HCT116 (cell line): ENCODE data around the gene NTN3. TPM values are rescaled to one million over a fixed set of nuclear protein-coding genes. Genes with fewer than 3 reads are reported as not detected.

Source experiments
- ATAC-seq: fragments of 200-7000 bp; cut with Tn5 transposase; 2 replicates; pipeline ENCODE4 v1.9.1; 2020; ENCODE audit warnings: mild to moderate bottlenecking, moderate library complexity
- BruUV-seq: library from RNA; stranded (reverse); fragments of 400-500 nt; replicated peaks from 2 replicates; lab custom pipeline; 2021; lab: Mats Ljungman, UMichigan
- CTCF ChIA-PET: fragments of 300-600 bp; sonication (Branson Sonifier 250); formaldehyde crosslinking; loops from one replicate; lab custom pipeline; 2021; ENCODE audit warnings: antibody characterized with exemption; lab: Charles Lee
- POLR2A ChIA-PET: fragments of 300-600, 350-600 bp; sonication (Branson Sonifier 250); formaldehyde crosslinking; loops from one replicate; lab custom pipeline; 2021; ENCODE audit warnings: antibody characterized with exemption; lab: Charles Lee
- RAD21 ChIA-PET, 2 experiments: fragments of 300-600 bp; sonication (Branson Sonifier 250); formaldehyde crosslinking; loops; one replicate each; lab custom pipeline; 2023; ENCODE audit warnings: low total read pairs in 2 of 2; ENCODE audit not compliant: uncharacterized antibody in 2 of 2, unreplicated experiment in 2 of 2, low non-redundant PET in 1 of 2; lab: Charles Lee
- DNase-seq: peaks from one replicate; pipeline ENCODE4 v3.0.0-alpha.2; 2010; ENCODE audit warnings: low read depth, low spot score
- H2AFZ ChIP-seq: fragments of 200-600 bp; shearing (Covaris generic), sonication (generic); 2 replicates; pipeline ENCODE4 v1.6.1; 2017; ENCODE audit warnings: low read depth, mixed run types, mixed read lengths, antibody characterized with exemption, low read length; ENCODE audit not compliant: poor library complexity, severe bottlenecking
- H3K27ac ChIP-seq: 2 replicates; pipeline ENCODE4 v1.5.1; 2012; ENCODE audit warnings: low read depth, low read length
- H3K27me3 ChIP-seq: fragments of 200-600 bp; sonication (generic); 2 replicates; pipeline ENCODE4 v1.6.1; 2016; ENCODE audit warnings: mixed run types, low read length, mixed read lengths; ENCODE audit not compliant: insufficient read depth
- H3K36me3 ChIP-seq, 2 experiments: fragments of 200-500 bp in 1 of 2; fragments of 200-600 bp in 1 of 2; sonication (Bioruptor generic) in 1 of 2; sonication (generic) in 1 of 2; 2 replicates each; pipeline versions ENCODE4 v1.5.1 to v1.6.1; 2014 to 2016; ENCODE audit warnings: low read length in 2 of 2, inconsistent platforms in 1 of 2, mixed read lengths in 1 of 2, mixed run types in 1 of 2; ENCODE audit not compliant: insufficient read depth in 2 of 2, control insufficient read depth in 1 of 2
- H3K4me1 ChIP-seq, 2 experiments: fragments of 200-600 bp in 1 of 2; sonication (generic) in 1 of 2; 2 replicates each; pipeline versions ENCODE4 v1.5.1 to v1.6.1; 2012 to 2017; ENCODE audit warnings: low read length in 2 of 2, inconsistent platforms in 1 of 2, mild to moderate bottlenecking in 1 of 2, mixed read lengths in 1 of 2, mixed run types in 1 of 2, moderate library complexity in 1 of 2; ENCODE audit not compliant: insufficient read depth in 2 of 2, control insufficient read depth in 1 of 2
- H3K4me2 ChIP-seq: fragments of 200-600 bp; sonication (generic); 2 replicates; pipeline ENCODE4 v1.6.1; 2017; ENCODE audit warnings: mixed run types, low read length, mixed read lengths
- H3K4me3 ChIP-seq, 2 experiments: fragments of 200-600 bp in 1 of 2; sonication (generic) in 1 of 2; replicated peaks in 1 of 2; 2 replicates each; pipeline ENCODE4 v1.5.1; 2011 to 2016; ENCODE audit warnings: low read length in 2 of 2, control low read depth in 1 of 2, low read depth in 1 of 2, mild to moderate bottlenecking in 1 of 2, mixed read lengths in 1 of 2, mixed run types in 1 of 2
- H3K79me2 ChIP-seq: fragments of 200-600 bp; sonication (generic); 2 replicates; pipeline ENCODE4 v1.6.1; 2017; ENCODE audit warnings: mild to moderate bottlenecking, mixed run types, low read length, moderate library complexity, mixed read lengths; ENCODE audit not compliant: insufficient read depth
- H3K9ac ChIP-seq: fragments of 200-600 bp; sonication (generic); 2 replicates; pipeline ENCODE4 v1.6.1; 2016; ENCODE audit warnings: low read length, mixed read lengths
- H3K9me2 ChIP-seq: fragments of 200-600 bp; sonication (generic), shearing (Covaris generic); 2 replicates; pipeline ENCODE4 v1.6.1; 2017; ENCODE audit warnings: mixed run types, mild to moderate bottlenecking, moderate library complexity; ENCODE audit not compliant: insufficient read depth
- H3K9me3 ChIP-seq, 2 experiments: fragments of 200-500 bp in 1 of 2; fragments of 200-600 bp in 1 of 2; sonication (Bioruptor generic) in 1 of 2; sonication (generic) in 1 of 2; 2 replicates each; pipeline ENCODE4 v1.6.1; 2014 to 2017; ENCODE audit warnings: low read length in 2 of 2, mixed read lengths in 2 of 2, inconsistent platforms in 1 of 2, low read depth in 1 of 2, mild to moderate bottlenecking in 1 of 2, mixed run types in 1 of 2, moderate library complexity in 1 of 2; ENCODE audit not compliant: control insufficient read depth in 1 of 2, insufficient read depth in 1 of 2
- H4K20me1 ChIP-seq: fragments of 200-600 bp; sonication (generic), shearing (Covaris generic); 2 replicates; pipeline ENCODE4 v1.6.1; 2017; ENCODE audit warnings: mixed run types, mild to moderate bottlenecking, moderate library complexity; ENCODE audit not compliant: insufficient read depth
- ATF3 ChIP-seq: IDR thresholded peaks from 2 replicates; pipeline ENCODE4 v1.6.1; 2012
- CEBPB ChIP-seq: IDR thresholded peaks from 2 replicates; pipeline ENCODE4 v1.6.1; 2012; ENCODE audit warnings: low read depth
- EZH2phosphoT487 ChIP-seq: fragments of 200-600 bp; IDR thresholded peaks from 2 replicates; pipeline ENCODE4 v1.6.1; 2018; ENCODE audit warnings: antibody characterized with exemption, borderline replicate concordance
- FOSL1 ChIP-seq: IDR thresholded peaks from 2 replicates; pipeline ENCODE4 v1.6.1; 2012; ENCODE audit warnings: low read depth
- JUND ChIP-seq: IDR thresholded peaks from 2 replicates; pipeline ENCODE4 v1.6.1; 2012
- MAX ChIP-seq: IDR thresholded peaks from 2 replicates; pipeline ENCODE4 v1.6.1; 2012
- intact Hi-C: fragments of 100-400 bp; cut with micrococcal nuclease; formaldehyde crosslinking; loops from 2 replicates; pipeline ENCODE4 v1.10.0; 2022
- total RNA-seq: library from RNA; stranded (reverse); gene quantifications from one replicate; pipeline ENCODE4 v1.2.1, GENCODE V29; 2021; ENCODE audit not compliant: unreplicated experiment

NTN3 gene
- total RNA-seq, 1 experiment from 2014 or later: 0.30 TPM

GRCh38 chr16:2496223-2497115, 25.4 kb downstream of the NTN3 start:
- Histone ChIP-seq H2AFZ (no peak overlapping the region), H3K9ac (no peak overlapping the region), H3K27ac (no peak overlapping the region), H3K4me3 (no peak overlapping the region), H3K4me1 (peaks cover under 1 to 2% of the 10 kb centered on the region in 2 experiments; a peak in 1 of 4 replicates), H4K20me1 (no peaks in the 10 kb centered on the region), H3K36me3 (no peaks in the 10 kb centered on the region), H3K9me3 (no peaks in the 10 kb centered on the region), H3K4me2 (no peak overlapping the region), H3K27me3 (no peaks in the 10 kb centered on the region), H3K79me2 (peaks cover 7% of the 10 kb centered on the region; the same call in 1 of the 2 replicates), H3K9me2 (no peaks in the 10 kb centered on the region)
- RAD21 ChIA-PET: no interaction called here
- DNase-seq (no peak), ATAC-seq (no peak)
- TSS peak; percentile 54 for BruUV-seq
- intact Hi-C loops: no loop called here
- POLR2A ChIA-PET: no interaction called here
- TF ChIP-seq CEBPB: no peak
- CTCF ChIA-PET: no interaction called here

GRCh38 chr16:2497116-2497630, 26.1 kb downstream of the NTN3 start:
- no TSS peak for BruUV-seq
- TF ChIP-seq JUND (no peak), FOSL1 (no peak), EZH2phosphoT487 (no peak), ATF3 (no peak), MAX (no peak)
- Histone ChIP-seq H3K9me3 (no peaks in the 10 kb centered on the region), H2AFZ (no peak overlapping the region), H3K4me1 (peaks cover 3 to 6% of the 10 kb centered on the region in 2 experiments; a peak in 1 of 4 replicates), H3K79me2 (peaks cover 6% of the 10 kb centered on the region; the same call in 1 of the 2 replicates), H3K36me3 (peaks cover 0 to 4% of the 10 kb centered on the region in 2 experiments; a peak in 1 of 4 replicates), H4K20me1 (no peaks in the 10 kb centered on the region), H3K9ac (no peak overlapping the region), H3K27ac (no peak overlapping the region), H3K27me3 (no peaks in the 10 kb centered on the region), H3K4me2 (no peak overlapping the region), H3K4me3 (no peak overlapping the region), H3K9me2 (no peaks in the 10 kb centered on the region)
- ChIA-PET CTCF (no interaction called here), POLR2A (no interaction called here), RAD21 (no interaction called here)
- DNase-seq (no peak), ATAC-seq (no peak)
- intact Hi-C loops: no loop called here
